B cell (primary cell): ENCODE measurements around the gene MBNL1.

Experiments
- EZH2 ChIP-seq: IDR thresholded peaks from 2 replicates; pipeline ENCODE4 v1.6.1; 2012; ENCODE audit warnings: borderline replicate concordance, low read depth, mild to moderate bottlenecking, moderate library complexity, low read length; ENCODE audit not compliant: insufficient read depth, poor library complexity, severe bottlenecking
- TF ChIP-seq, protein P1 (sequence below): fragments of 200-600 bp; IDR thresholded peaks from one replicate; pipeline ENCODE4 v1.8.0; 2022; ENCODE audit warnings: antibody characterized with exemption, mild to moderate bottlenecking

DNA sequence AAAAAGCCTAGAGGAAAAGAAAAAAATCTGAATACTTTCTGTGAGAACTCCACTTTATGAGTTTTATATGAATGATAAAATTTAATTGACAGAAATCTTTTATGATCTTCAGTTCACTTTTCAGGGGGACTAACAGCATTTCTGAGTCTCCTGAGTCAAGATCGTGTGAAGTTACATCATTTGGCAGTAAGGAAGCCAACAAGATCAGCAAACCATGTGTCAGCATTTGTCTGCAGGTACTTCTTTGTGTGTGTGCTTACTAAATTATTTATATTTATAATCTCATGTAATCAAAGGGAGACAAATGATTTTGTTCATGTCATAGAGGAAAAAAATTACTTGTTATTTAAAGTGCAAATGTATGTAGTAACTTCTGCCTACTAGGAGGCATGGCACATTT, 217.6 kb downstream of the MBNL1 start:
- TF ChIP-seq, protein P1, sequence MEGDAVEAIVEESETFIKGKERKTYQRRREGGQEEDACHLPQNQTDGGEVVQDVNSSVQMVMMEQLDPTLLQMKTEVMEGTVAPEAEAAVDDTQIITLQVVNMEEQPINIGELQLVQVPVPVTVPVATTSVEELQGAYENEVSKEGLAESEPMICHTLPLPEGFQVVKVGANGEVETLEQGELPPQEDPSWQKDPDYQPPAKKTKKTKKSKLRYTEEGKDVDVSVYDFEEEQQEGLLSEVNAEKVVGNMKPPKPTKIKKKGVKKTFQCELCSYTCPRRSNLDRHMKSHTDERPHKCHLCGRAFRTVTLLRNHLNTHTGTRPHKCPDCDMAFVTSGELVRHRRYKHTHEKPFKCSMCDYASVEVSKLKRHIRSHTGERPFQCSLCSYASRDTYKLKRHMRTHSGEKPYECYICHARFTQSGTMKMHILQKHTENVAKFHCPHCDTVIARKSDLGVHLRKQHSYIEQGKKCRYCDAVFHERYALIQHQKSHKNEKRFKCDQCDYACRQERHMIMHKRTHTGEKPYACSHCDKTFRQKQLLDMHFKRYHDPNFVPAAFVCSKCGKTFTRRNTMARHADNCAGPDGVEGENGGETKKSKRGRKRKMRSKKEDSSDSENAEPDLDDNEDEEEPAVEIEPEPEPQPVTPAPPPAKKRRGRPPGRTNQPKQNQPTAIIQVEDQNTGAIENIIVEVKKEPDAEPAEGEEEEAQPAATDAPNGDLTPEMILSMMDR, result no peak
- TF ChIP-seq EZH2, result no peak
